ENCODE data around the gene ZNF584.

DNA sequence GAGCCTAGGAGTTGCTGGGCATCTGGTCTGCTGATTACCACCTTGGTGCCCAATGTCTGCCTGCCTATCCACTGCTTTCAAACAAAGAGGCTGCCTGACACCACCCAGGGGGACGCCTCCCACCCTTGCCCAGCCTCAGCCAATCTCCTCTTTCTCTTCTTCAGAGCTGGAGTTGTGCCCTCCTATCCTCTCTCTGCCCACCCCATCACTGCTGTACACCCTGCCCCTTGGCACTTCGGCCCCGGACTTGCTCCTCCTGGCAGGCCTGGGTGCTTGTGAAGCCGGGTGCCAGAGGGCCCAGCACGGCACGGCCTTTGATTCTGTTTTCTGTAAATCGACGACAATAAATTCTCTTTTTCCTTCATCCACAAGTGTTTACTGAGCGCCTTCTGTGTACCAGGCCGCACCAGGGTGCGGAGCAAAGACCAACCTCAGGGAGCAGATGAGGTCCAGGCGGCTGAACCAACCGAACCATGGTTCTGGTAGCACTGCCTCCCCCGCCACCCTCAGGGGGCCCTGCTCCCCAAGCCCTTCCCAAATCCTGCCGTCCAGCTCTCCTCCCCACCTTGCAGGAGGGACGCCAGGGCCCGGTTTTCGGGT, 8.0 kb upstream of the ZNF584 start:
- TF ChIP-seq, protein P1, sequence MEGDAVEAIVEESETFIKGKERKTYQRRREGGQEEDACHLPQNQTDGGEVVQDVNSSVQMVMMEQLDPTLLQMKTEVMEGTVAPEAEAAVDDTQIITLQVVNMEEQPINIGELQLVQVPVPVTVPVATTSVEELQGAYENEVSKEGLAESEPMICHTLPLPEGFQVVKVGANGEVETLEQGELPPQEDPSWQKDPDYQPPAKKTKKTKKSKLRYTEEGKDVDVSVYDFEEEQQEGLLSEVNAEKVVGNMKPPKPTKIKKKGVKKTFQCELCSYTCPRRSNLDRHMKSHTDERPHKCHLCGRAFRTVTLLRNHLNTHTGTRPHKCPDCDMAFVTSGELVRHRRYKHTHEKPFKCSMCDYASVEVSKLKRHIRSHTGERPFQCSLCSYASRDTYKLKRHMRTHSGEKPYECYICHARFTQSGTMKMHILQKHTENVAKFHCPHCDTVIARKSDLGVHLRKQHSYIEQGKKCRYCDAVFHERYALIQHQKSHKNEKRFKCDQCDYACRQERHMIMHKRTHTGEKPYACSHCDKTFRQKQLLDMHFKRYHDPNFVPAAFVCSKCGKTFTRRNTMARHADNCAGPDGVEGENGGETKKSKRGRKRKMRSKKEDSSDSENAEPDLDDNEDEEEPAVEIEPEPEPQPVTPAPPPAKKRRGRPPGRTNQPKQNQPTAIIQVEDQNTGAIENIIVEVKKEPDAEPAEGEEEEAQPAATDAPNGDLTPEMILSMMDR (IDR thresholded peaks at IDR 0.05; ENCODE audit: low read depth, low read length, poor library complexity, severe bottlenecking), result no peak
- no peak for TF ChIP-seq EZH2phosphoT487 (IDR thresholded peaks at IDR 0.05; ENCODE audit: borderline replicate concordance, low read length)
